Measurements from ENCODE around the gene PFDN4. TPM values are rescaled to one million over a fixed set of nuclear protein-coding genes. Genes with fewer than 3 reads are reported as not detected.
A peak's percentile ranks its signal among the peaks of the same experiment; 100 is the strongest.

PFDN4 gene
- total and polyA plus RNA-seq, 2 of the 4 experiments (the other 2 are of a cell fraction), result 14.9 to 93.2 TPM

- Histone ChIP-seq H3K4me2 (ENCODE audit: low read depth, low read length) (peak overlapping the region; percentile 83), H2BK120ac (ENCODE audit: low read depth, low read length) (no peak overlapping the region), H3K14ac (replicated peaks; ENCODE audit: low read depth, low read length) (no peak overlapping the region), H3K23ac (ENCODE audit: low read depth, low read length) (no peak overlapping the region), H3K56ac (ENCODE audit: extremely low read depth, insufficient read depth, low read length) (no peak overlapping the region), H3K9me3 (ENCODE audit: control insufficient read depth, insufficient read depth, low read length) (no peaks in the 10 kb centered on the region), H3K4me3 (ENCODE audit: insufficient read depth, low read depth, low read length) (peak overlapping the region; percentile 79), H4K8ac (ENCODE audit: low read depth in 2 of 2, low read length in 2 of 2) (no peak overlapping the region), H2BK20ac (ENCODE audit: low read depth, low read length) (no peak overlapping the region), H4K5ac (ENCODE audit: low read depth, low read length) (no peak overlapping the region), H3K79me1 (ENCODE audit: low read depth in 1 of 2, low read length in 2 of 2) (peaks cover 27 to 46% of the 10 kb centered on the region in 2 experiments), H2AK9ac (replicated peaks; ENCODE audit: low read depth, low read length, poor library complexity) (no peak overlapping the region), H4K91ac (ENCODE audit: insufficient read depth, low read depth, low read length) (no peak overlapping the region), H3K9ac (ENCODE audit: low read depth, low read length) (no peak overlapping the region), H2AFZ (replicated peaks; ENCODE audit: low read length, poor library complexity) (no peak overlapping the region), H3K9me1 (ENCODE audit: insufficient read depth, low read length) (peaks cover 6% of the 10 kb centered on the region; the same call in 1 of the 2 replicates), H3K27me3 (ENCODE audit: control insufficient read depth, insufficient read depth, low read length) (no peaks in the 10 kb centered on the region; the same call in 1 of the 2 replicates), H3K27ac (ENCODE audit: insufficient read depth, low read length) (no peak overlapping the region), H2BK5ac (ENCODE audit: low read depth, low read length, poor library complexity, severe bottlenecking) (no peak overlapping the region), H3K18ac (ENCODE audit: low read depth, low read length) (no peak overlapping the region), H3K4ac (ENCODE audit: low read depth, low read length) (peak overlapping the region; percentile 15; the same call in 1 of the 2 replicates), H2BK15ac (ENCODE audit: low read depth, low read length) (no peak overlapping the region), H3K36me3 (ENCODE audit: control insufficient read depth, insufficient read depth, low read length) (peaks cover 2% of the 10 kb centered on the region; the same call in 1 of the 2 replicates), H3K4me1 (ENCODE audit: control insufficient read depth, insufficient read depth, low read length) (peaks cover 5% of the 10 kb centered on the region), H4K20me1 (ENCODE audit: insufficient read depth, low read length) (peaks cover 36% of the 10 kb centered on the region; the same call in 1 of the 2 replicates), H2AK5ac (ENCODE audit: low read depth, low read length) (no peak overlapping the region)
- in situ Hi-C loops (cut with MboI; ENCODE audit: low sequenced_read_pairs), result loop anchor here (10.0 kb wide), 1 partner anchor 635 kb away; no protein-coding TSS in a partner anchor
- POLR2A ChIA-PET (ENCODE audit: unreplicated experiment), result no interaction called here
- no CpG with 5 or more reads among the region's 5 CpGs for WGBS, 2 experiments (ENCODE audit: extremely low coverage in 2 of 2, insufficient read length in 1 of 2)
- ATAC-seq (ENCODE audit: low read depth) (no peak), DNase-seq (no peak)
- TF ChIP-seq MAZ (IDR thresholded peaks at IDR 0.05; ENCODE audit: borderline replicate concordance, low read depth, low read length) (no peak), RCOR1 (IDR thresholded peaks at IDR 0.05; ENCODE audit: insufficient replicate concordance, low read length) (no peak), RFX5 (IDR thresholded peaks at IDR 0.05; ENCODE audit: low read depth, low read length) (no peak), FOS (IDR thresholded peaks at IDR 0.05; ENCODE audit: low read depth, low read length) (no peak), NFE2L2 (IDR thresholded peaks at IDR 0.05; ENCODE audit: low read depth, low read length) (no peak)
- intact Hi-C loops (cut with micrococcal nuclease), result loop anchor here (2.0 kb wide), 1 partner anchor 77 kb away; no protein-coding TSS in a partner anchor
- CTCF ChIA-PET, result interaction anchor here (1.5 kb wide), 1 partner anchor 10 kb away, joined by 6 read pairs; no protein-coding TSS in a partner anchor
- dilution Hi-C loops (cut with HindIII; ENCODE audit: low sequenced_read_pairs, unreplicated experiment), result no loop called here
- TSS peak; percentile 35 for BruUV-seq (replicated peaks)
Observed at GRCh38 chr20:54209216-54209813, 1.4 kb downstream of the PFDN4 start.
